Superior temporal gyrus (tissue), 1 donor: Measurements from ENCODE around the gene TXNRD2.
"Not testable (repeated sequence)": the region's sequence is repeated elsewhere in the genome, so short reads cannot be mapped to it uniquely, and the experiment has no call there.

Experiments used
- DNase-seq: peaks from one replicate; pipeline ENCODE4 v3.0.0-alpha.2; 2016; ENCODE audit errors: extremely low spot score

Gene TXNRD2

DNA sequence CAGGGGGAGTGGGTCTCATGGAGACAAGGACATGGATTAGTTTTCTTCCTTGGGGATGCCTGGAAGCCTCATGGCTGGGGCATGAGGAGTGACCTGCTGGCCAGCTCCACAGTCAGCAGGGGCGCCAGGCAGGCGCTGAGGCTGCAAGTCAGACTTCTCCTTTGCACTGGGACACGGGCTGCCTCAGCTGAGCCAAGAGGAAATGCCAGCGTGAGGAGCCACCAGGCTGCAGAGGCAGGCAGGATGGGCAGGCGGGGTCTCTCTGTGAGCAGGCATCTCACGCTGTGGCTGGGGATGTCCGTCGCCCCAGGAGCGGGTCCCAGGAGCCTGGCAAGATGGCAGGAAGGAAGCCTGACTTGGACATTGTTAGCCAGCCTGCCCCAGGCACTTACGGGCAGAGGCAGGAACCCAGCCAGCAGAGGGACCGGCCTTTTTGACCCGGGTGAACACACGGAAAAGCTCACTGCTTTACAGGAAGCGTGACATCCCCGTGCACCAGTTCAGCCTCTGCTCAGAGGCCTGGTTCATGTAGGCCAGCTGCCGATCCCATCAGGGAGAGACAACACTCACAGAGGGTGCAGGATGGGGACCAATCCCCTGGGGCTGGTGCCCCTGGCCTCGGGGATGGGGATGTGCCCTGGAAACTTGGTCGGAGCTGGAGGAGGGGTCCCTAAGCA, 97.1 kb downstream of the TXNRD2 start:
- no peak for DNase-seq

- no peak for DNase-seq
Measured at GRCh38 chr22:19843857-19844376, 97.7 kb downstream of the TXNRD2 start.

- DNase-seq: no peak
Measured at GRCh38 chr22:19843107-19843856, 98.3 kb downstream of the TXNRD2 start.

DNA sequence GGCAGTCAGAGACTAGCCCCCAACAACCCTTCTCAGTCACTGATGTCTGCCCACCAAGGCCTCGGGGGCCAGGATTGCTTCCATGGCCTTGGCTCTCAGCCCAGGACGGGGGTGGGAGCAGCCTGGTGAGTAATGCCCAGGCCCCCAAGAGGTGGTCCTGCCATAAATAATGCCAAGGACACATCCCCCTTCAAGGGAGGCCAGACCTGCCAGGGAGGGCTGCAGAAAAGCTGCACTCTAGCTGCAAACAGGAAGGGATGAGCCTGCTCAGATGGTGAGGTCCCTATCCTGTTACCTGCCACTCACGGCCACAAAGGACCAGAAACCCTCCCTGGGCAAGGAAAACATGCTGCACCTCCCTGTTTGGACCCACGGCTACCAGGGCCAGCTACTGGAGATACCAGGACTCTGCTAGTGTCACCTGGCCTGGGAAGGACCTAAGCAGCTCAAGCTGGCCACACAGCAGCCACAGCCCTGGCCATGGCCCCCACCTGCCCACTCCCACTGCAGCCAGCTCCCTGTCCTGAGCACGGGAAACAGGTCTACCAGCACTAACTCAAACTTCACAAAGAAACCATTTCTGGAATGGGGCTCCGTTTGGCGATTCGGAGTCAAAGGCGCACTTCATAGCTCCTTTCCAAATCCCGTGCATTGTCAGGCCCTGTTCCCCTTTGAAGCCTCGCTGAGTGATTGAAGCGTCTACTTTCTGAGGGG, 99.1 kb downstream of the TXNRD2 start:
- no peak for DNase-seq

DNA sequence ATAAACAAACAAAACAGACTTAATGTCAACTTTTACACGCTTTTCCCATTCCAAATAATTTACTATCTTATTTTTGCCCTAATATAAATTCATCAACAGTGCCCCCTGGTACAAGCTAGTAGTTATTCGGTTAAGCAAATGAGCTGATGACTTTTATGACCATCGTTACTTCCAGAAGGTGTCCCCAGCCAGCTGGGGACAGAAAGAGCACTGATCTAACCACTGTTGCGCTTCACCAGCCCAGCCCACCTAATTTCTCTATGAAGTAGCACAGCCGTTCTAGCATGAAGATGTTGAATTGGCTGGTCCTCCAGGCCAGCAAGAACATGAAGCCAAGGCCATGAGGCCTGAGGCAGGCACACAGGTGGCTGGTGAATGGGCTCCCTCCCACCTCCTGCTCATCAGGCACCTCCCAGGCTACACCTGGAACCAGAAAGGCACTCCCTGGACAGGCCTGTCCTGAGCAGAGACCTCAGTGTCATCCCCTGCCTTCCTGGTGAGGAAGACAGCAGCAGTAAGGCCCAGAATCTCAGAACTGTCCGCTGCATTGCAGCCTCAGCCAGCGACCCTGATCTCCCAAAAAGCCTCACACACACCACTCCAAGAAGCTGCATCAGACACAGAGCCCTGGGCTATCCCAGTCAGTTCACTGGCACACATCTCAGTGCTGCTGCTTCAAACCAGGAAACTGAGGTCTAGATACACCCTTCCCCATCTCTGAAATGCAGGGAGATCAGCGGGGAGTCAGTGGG, 99.8 kb downstream of the TXNRD2 start:
- DNase-seq: no peak

DNA sequence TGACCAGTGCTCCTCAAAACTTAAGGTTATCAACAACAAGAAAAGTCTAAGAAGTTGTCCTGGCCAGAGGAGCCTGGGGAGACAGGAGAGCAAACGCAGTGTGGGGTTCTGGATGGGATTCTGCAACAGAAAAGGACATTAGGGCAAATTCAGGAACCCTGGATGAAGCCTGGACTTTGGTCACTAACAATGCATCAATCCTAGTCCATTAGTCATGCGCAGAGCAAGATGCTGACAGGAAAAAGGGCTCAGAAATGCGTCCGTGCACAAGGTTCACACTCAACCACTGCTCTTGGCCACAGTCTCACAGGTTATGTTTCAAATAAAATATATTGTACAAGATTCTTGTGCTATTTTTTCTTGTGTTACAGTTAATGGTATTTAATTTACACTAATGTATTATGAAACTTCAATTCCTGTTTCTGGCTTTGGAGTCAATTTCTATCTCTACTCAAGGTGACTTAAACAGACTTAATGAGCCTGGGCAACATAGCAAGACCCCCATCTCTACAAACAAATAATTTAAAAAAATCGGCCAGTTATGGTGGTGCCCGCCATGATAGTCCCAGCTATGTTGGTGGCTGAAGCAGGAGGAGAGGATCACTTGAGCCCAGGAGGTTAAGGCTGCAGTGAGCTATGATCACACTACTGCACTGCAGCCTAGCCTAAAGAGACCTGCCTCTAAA, 100.5 kb downstream of the TXNRD2 start:
- no peak for DNase-seq

- DNase-seq: no peak
Measured at GRCh38 chr22:19840059-19840458, 101.6 kb downstream of the TXNRD2 start.

- no peak for DNase-seq
Measured at GRCh38 chr22:19837915-19838314, 103.7 kb downstream of the TXNRD2 start.

DNA sequence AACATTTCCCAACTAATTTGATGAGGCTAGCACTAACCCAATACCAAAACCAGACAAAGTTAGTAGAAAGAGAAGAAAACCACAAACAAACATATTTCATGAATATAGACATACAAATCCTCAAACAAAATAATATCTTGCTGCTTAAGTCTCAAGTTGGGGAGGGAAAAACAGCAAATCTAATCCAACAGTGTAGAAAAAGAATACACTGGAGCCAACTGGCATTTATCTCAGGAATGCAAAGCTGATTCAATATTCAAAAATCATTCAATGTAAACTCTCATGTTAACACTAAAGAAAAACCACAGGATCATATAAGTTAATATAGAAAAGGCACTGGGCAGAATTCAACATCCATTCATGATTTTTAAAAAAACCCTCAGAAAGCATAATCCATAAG, 105.1 kb downstream of the TXNRD2 start:
- no peak for DNase-seq

DNA sequence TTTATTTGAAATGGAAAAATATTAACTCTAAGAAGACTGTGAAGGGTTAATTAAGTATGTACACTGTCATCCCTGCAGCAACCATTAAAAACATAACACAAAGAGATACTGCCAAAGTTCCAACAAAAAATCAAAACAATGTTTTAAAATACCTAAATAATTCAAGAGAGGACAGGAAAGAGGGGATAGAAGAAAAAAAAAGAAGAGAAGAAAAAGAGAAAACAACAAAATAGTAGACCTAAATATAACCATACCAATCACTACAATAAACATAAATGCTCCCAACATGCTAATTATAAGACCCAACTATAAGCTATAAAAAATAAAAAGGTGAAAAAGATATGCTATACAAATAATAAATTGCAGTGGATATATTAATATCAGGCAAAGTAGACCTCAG, 107.0 kb downstream of the TXNRD2 start:
- DNase-seq: no peak

DNA sequence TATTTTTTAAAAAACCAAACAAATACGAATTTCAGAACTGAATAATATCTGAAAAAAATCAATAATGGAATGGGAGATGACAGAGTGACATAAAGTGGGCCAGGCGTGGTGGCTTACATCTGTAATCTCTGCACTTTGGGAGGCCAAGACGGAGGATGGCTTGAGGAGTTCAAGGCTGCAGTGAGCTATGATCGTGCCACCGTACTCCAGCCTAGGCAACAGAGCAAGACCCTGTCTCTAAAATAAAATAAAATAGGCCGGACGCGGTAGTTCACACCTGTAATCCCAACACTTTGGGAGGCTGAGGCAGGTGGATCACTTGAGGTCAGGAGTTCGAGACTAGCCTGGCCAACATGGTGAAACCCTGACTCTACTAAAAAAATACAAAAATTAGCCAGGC, 108.3 kb downstream of the TXNRD2 start:
- DNase-seq: not testable (repeated sequence)

- DNase-seq: no peak
Measured at GRCh38 chr22:19832476-19833108, 109.0 kb downstream of the TXNRD2 start.

- DNase-seq: not testable (repeated sequence)
Measured at GRCh38 chr22:19831979-19832378, 109.6 kb downstream of the TXNRD2 start.

- no peak for DNase-seq
Measured at GRCh38 chr22:19831016-19831415, 110.6 kb downstream of the TXNRD2 start.

- DNase-seq: no peak
Measured at GRCh38 chr22:19828035-19828401, 113.6 kb downstream of the TXNRD2 start.

DNA sequence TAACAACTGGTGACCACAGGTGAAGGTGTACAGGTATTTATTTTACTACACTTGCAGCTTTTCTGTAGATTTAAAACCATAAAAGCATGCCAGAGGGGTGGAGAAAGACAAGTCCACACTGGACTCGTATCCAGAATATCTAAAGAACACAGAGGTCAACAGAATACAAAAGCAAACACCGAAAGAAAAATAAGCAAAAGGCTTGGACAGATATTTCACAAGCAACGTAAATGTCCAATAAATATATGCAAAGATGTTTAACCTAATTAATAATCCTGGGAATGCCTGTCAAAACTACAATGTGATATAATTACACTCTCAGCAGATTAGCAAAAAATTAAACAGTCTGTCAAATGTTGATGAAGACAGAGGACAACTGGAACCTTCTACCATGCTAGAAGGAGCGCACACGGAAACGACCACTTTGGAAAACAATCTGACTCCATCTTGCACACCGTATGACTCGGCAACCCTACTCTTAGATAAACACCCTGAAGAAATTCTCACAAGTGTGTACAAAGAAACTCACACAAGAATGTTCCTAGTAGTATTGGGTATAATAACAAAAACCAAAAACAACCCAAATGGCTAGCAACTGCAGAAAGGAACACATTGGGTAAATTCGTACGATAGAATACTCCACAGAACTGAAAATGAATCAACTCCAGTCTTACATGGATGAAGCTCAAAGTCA, 114.1 kb downstream of the TXNRD2 start:
- DNase-seq: no peak

- no peak for DNase-seq
Measured at GRCh38 chr22:19826619-19826950, 115.0 kb downstream of the TXNRD2 start.

GRCh38 chr22:19825904-19826618, 115.6 kb downstream of the TXNRD2 start:
- DNase-seq: no peak
